Cardiac fibroblast (primary cell): ENCODE data around the gene ABHD4.

Experiments
- DNase-seq, 2 donors: peaks; one replicate each; pipeline versions ENCODE4 v3.0.0 to v3.0.0-alpha.2; 2010; ENCODE audit warnings: low read depth in 2 of 2
- H3K4me3 ChIP-seq, 2 donors: replicated peaks in 1 of 2; 1 replicate in 1 of 2; 2 replicates in 1 of 2; pipeline ENCODE4 v1.5.1; 2011; ENCODE audit warnings: low read depth in 2 of 2, low read length in 2 of 2, mild to moderate bottlenecking in 2 of 2, moderate library complexity in 1 of 2
- CTCF ChIP-seq: IDR thresholded peaks from one replicate; pipeline ENCODE4 v1.5.1; 2011; ENCODE audit warnings: low read depth, mild to moderate bottlenecking, low read length, inconsistent platforms

The ABHD4 gene

GRCh38 chr14:22658946-22659345 is 60.8 kb downstream of the ABHD4 start:
- H3K4me3 ChIP-seq: no peak overlapping the region
- no peak for TF ChIP-seq CTCF
- no peak for DNase-seq

- TF ChIP-seq CTCF: no peak
- DNase-seq: no peak
- H3K4me3 ChIP-seq: no peak overlapping the region
These were observed 62.6 kb downstream of the ABHD4 start for GRCh38 chr14:22660654-22661053.
